DOHH2 (cell line): Measurements from ENCODE around the gene TMEM202.

Experiments
- CTCF ChIP-seq: fragments of 200-600 bp; sonication (generic); IDR thresholded peaks from one replicate; pipeline ENCODE4 v1.5.1; 2014; ENCODE audit warnings: antibody characterized with exemption, mild to moderate bottlenecking, low read depth, low read length; ENCODE audit not compliant: poor library complexity, severe bottlenecking
- EZH2phosphoT487 ChIP-seq: fragments of 200-600 bp; sonication (generic); IDR thresholded peaks from 2 replicates; pipeline ENCODE4 v1.6.1; 2017; ENCODE audit warnings: borderline replicate concordance, mild to moderate bottlenecking, antibody characterized with exemption, low read length, moderate library complexity, mixed read lengths

GRCh38 chr15:72451224-72451623, 53.1 kb downstream of the TMEM202 start:
- TF ChIP-seq CTCF (no peak), EZH2phosphoT487 (no peak)
